ENCODE results near the gene TOP1. TPM values are rescaled to one million over a fixed set of nuclear protein-coding genes. Genes with fewer than 3 reads are reported as not detected.

Gene TOP1
- total RNA-seq, 2 donors from 2014 or later: 78.8 to 82.5 TPM

DNA sequence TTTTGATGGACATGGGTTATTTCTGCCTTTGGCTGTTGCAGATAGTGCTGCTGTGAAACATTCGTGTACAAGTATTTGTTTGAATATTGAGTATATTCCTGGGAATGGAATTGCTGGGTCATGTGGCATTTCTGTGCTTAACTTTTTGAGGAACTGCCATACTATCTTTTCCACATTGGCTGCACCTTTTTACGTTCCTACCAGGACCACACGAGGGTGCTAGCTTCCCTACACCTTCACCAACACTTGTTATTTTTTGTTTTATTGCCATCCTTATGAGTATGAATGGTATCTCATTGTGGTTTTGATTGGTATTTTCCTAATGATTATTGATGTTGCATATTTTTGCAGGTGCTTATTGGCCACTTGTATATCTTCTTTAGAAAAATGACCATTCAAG, 60.9 kb downstream of the TOP1 start:
- Histone ChIP-seq H3K4me1 (ENCODE audit: control insufficient read depth, insufficient read depth, low read length) (no peaks in the 10 kb centered on the region), H3K27ac (ENCODE audit: low read depth, low read length) (no peak overlapping the region), H3K4me3 (ENCODE audit: low read length) (no peak overlapping the region), H3K27me3 (ENCODE audit: control insufficient read depth, insufficient read depth, low read length, poor library complexity, severe bottlenecking) (no peaks in the 10 kb centered on the region), H3K9me3 (ENCODE audit: control insufficient read depth, low read length) (no peaks in the 10 kb centered on the region), H3K9ac (ENCODE audit: extremely low read depth, low read length, poor library complexity, severe bottlenecking) (no peak overlapping the region), H3K36me3 (ENCODE audit: control insufficient read depth, insufficient read depth, low read length) (peaks cover 86% of the 10 kb centered on the region)
- H3K27me3 Mint-ChIP-seq (ENCODE audit: insufficient read depth): no peaks in the 10 kb centered on the region
- no peak overlapping the region for H3K27ac Mint-ChIP-seq
- TF ChIP-seq, protein P1, sequence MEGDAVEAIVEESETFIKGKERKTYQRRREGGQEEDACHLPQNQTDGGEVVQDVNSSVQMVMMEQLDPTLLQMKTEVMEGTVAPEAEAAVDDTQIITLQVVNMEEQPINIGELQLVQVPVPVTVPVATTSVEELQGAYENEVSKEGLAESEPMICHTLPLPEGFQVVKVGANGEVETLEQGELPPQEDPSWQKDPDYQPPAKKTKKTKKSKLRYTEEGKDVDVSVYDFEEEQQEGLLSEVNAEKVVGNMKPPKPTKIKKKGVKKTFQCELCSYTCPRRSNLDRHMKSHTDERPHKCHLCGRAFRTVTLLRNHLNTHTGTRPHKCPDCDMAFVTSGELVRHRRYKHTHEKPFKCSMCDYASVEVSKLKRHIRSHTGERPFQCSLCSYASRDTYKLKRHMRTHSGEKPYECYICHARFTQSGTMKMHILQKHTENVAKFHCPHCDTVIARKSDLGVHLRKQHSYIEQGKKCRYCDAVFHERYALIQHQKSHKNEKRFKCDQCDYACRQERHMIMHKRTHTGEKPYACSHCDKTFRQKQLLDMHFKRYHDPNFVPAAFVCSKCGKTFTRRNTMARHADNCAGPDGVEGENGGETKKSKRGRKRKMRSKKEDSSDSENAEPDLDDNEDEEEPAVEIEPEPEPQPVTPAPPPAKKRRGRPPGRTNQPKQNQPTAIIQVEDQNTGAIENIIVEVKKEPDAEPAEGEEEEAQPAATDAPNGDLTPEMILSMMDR (conservative IDR thresholded peaks at IDR 0.05): peak; percentile 45
- H3K4me3 Mint-ChIP-seq: no peak overlapping the region
- no peaks in the 10 kb centered on the region for H3K9me3 Mint-ChIP-seq
- 88 to 90% methylated on average over 2 to 3 of the region's 3 CpGs for WGBS, 2 experiments (ENCODE audit: insufficient coverage in 1 of 2, insufficient read length in 1 of 2)
- peaks cover 77% of the 10 kb centered on the region for H3K36me3 Mint-ChIP-seq (ENCODE audit: low read depth)
- DNase-seq: no peak
- no peaks in the 10 kb centered on the region for H3K4me1 Mint-ChIP-seq

DNA sequence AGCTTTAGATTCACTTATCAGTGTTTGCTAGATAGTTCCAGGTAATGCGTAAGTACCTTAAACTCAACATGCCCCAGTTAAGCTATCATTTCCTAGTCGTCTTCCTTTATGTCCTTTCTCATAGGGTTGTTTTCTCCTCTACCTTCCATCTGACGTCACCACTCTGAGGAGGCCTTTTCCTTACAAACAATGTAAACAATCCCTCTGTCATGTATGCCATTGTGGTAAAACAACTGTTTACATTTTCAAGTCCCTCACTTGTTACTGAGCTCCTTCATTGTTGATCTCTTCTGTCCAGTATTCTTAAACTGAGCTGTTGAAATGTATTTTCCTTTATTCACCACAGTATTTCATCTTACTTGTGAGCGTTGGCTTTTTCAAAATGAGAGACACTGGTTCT, 63.3 kb downstream of the TOP1 start:
- H3K4me1 ChIP-seq (ENCODE audit: control insufficient read depth, insufficient read depth, low read length): no peaks in the 10 kb centered on the region
- Mint-ChIP-seq H3K27me3 (ENCODE audit: insufficient read depth) (no peaks in the 10 kb centered on the region), H3K27ac (no peak overlapping the region), H3K4me3 (no peak overlapping the region), H3K36me3 (ENCODE audit: low read depth) (peaks cover 75% of the 10 kb centered on the region), H3K9me3 (no peaks in the 10 kb centered on the region), H3K4me1 (no peaks in the 10 kb centered on the region)
- no peak overlapping the region for H3K27ac ChIP-seq (ENCODE audit: low read depth, low read length)
- H3K9me3 ChIP-seq (ENCODE audit: control insufficient read depth, low read length): no peaks in the 10 kb centered on the region
- TF ChIP-seq, protein P1 (conservative IDR thresholded peaks at IDR 0.05): no peak
- H3K36me3 ChIP-seq (ENCODE audit: control insufficient read depth, insufficient read depth, low read length): peaks cover 80% of the 10 kb centered on the region
- no peaks in the 10 kb centered on the region for H3K27me3 ChIP-seq (ENCODE audit: control insufficient read depth, insufficient read depth, low read length, poor library complexity, severe bottlenecking)
- no peak overlapping the region for H3K9ac ChIP-seq (ENCODE audit: extremely low read depth, low read length, poor library complexity, severe bottlenecking)
- DNase-seq: no peak
- 88 to 93% methylated on average over 4 of the region's 4 CpGs for WGBS, 2 experiments (ENCODE audit: insufficient coverage in 1 of 2, insufficient read length in 1 of 2)
- no peak overlapping the region for H3K4me3 ChIP-seq (ENCODE audit: low read length)

GRCh38 chr20:41094353-41095055, 65.9 kb downstream of the TOP1 start:
- Histone ChIP-seq H3K27me3 (ENCODE audit: control insufficient read depth, insufficient read depth, low read length, poor library complexity, severe bottlenecking) (no peaks in the 10 kb centered on the region), H3K4me1 (ENCODE audit: control insufficient read depth, insufficient read depth, low read length) (no peaks in the 10 kb centered on the region), H3K9ac (ENCODE audit: extremely low read depth, low read length, poor library complexity, severe bottlenecking) (no peak overlapping the region), H3K9me3 (ENCODE audit: control insufficient read depth, low read length) (no peaks in the 10 kb centered on the region), H3K36me3 (ENCODE audit: control insufficient read depth, insufficient read depth, low read length) (peaks cover 82% of the 10 kb centered on the region), H3K4me3 (ENCODE audit: low read length) (no peak overlapping the region), H3K27ac (ENCODE audit: low read depth, low read length) (peak overlapping the region; percentile 51)
- TF ChIP-seq, protein P1 (conservative IDR thresholded peaks at IDR 0.05): no peak
- Mint-ChIP-seq H3K36me3 (ENCODE audit: low read depth) (peaks cover 72% of the 10 kb centered on the region), H3K9me3 (no peaks in the 10 kb centered on the region), H3K4me1 (no peaks in the 10 kb centered on the region), H3K4me3 (no peak overlapping the region), H3K27me3 (ENCODE audit: insufficient read depth) (no peaks in the 10 kb centered on the region), H3K27ac (no peak overlapping the region)
- no peak for DNase-seq
- 95 to 97% methylated on average over 2 of the region's 2 CpGs for WGBS, 2 experiments (ENCODE audit: insufficient coverage in 1 of 2, insufficient read length in 1 of 2)
